ENCODE measurements around the gene GABRB1. TPM values are rescaled to one million over a fixed set of nuclear protein-coding genes. Genes with fewer than 3 reads are reported as not detected.

GABRB1 gene
- total and polyA plus RNA-seq, 2 donors (not counting 1 experiment from before 2014, with no cell fraction given): not detected

DNA sequence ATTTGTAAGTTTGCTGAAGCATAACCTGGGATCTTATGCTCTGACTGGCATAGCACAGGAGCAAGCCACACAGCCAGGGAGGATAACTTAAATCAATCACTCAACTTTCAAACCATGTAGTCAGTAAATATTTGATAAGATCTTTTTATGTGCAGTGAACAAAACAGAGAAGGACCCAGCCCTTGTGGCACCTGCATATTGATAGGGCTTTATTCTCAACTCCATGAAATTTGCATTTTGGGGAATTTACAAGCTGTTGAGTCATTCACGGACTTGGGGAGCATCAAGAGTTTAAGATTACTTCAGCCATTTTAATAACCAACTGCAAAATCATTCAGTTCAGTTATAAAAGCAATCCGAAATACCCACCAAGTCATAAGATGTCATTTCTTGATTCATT, 309.5 kb downstream of the GABRB1 start:
- H2AFZ ChIP-seq (ENCODE audit: insufficient read depth, low read depth, low read length, poor library complexity, severe bottlenecking): no peak overlapping the region
- no peak overlapping the region for H3K9ac ChIP-seq (ENCODE audit: low read length)
- no peaks in the 10 kb centered on the region for H3K4me1 ChIP-seq (ENCODE audit: control insufficient read depth in 2 of 2, insufficient read depth in 2 of 2, low read length in 2 of 2)
- Mint-ChIP-seq H3K4me3 (no peak overlapping the region), H3K4me1 (no peaks in the 10 kb centered on the region), H3K27ac (no peak overlapping the region), H3K27me3 (peaks cover 23% of the 10 kb centered on the region), H3K9me3 (ENCODE audit: insufficient read depth) (no peaks in the 10 kb centered on the region)
- H3K4me2 ChIP-seq (replicated peaks; ENCODE audit: low read depth, low read length, poor library complexity, severe bottlenecking): no peak overlapping the region
- ATAC-seq (ENCODE audit: low read depth): no peak
- ChIA-PET CTCF (no interaction called here), POLR2A (no interaction called here)
- no peaks in the 10 kb centered on the region for H3K27me3 ChIP-seq (replicated peaks in 1 of 4; ENCODE audit: control extremely low read depth in 1 of 4, control insufficient read depth in 3 of 4, insufficient read depth in 4 of 4, low read length in 3 of 4)
- no peaks in the 10 kb centered on the region for H4K20me1 ChIP-seq (ENCODE audit: control insufficient read depth, insufficient read depth, low read length, poor library complexity, severe bottlenecking)
- no peaks in the 10 kb centered on the region for H3K9me3 ChIP-seq (ENCODE audit: control extremely low read depth in 1 of 3, control insufficient read depth in 2 of 3, insufficient read depth in 1 of 3, low read length in 2 of 3)
- no peak for DNase-seq
- H3K4me3 ChIP-seq (ENCODE audit: control extremely low read depth in 1 of 5, extremely low read depth in 1 of 5, insufficient read depth in 1 of 5, low read depth in 2 of 5, low read length in 4 of 5): no peak overlapping the region
- no peak for TF ChIP-seq EZH2 (IDR thresholded peaks at IDR 0.05; ENCODE audit: borderline replicate concordance, insufficient read depth, low read depth, low read length, poor library complexity, severe bottlenecking)
- TF ChIP-seq, protein P1, sequence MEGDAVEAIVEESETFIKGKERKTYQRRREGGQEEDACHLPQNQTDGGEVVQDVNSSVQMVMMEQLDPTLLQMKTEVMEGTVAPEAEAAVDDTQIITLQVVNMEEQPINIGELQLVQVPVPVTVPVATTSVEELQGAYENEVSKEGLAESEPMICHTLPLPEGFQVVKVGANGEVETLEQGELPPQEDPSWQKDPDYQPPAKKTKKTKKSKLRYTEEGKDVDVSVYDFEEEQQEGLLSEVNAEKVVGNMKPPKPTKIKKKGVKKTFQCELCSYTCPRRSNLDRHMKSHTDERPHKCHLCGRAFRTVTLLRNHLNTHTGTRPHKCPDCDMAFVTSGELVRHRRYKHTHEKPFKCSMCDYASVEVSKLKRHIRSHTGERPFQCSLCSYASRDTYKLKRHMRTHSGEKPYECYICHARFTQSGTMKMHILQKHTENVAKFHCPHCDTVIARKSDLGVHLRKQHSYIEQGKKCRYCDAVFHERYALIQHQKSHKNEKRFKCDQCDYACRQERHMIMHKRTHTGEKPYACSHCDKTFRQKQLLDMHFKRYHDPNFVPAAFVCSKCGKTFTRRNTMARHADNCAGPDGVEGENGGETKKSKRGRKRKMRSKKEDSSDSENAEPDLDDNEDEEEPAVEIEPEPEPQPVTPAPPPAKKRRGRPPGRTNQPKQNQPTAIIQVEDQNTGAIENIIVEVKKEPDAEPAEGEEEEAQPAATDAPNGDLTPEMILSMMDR (IDR thresholded peaks at IDR 0.05): no peak
- no peak overlapping the region for H3K27ac ChIP-seq (ENCODE audit: low read length in 2 of 2)
- 77% methylated on average over 1 of the region's 2 CpGs for WGBS (ENCODE audit: insufficient coverage)
- H3K79me2 ChIP-seq (ENCODE audit: control insufficient read depth, insufficient read depth, low read length): no peaks in the 10 kb centered on the region
- H3K36me3 ChIP-seq (replicated peaks in 1 of 2; ENCODE audit: control extremely low read depth in 1 of 2, control insufficient read depth in 1 of 2, extremely low read depth in 1 of 2, insufficient read depth in 2 of 2, low read length in 1 of 2): no peaks in the 10 kb centered on the region
- intact Hi-C loops (cut with micrococcal nuclease): no loop called here

DNA sequence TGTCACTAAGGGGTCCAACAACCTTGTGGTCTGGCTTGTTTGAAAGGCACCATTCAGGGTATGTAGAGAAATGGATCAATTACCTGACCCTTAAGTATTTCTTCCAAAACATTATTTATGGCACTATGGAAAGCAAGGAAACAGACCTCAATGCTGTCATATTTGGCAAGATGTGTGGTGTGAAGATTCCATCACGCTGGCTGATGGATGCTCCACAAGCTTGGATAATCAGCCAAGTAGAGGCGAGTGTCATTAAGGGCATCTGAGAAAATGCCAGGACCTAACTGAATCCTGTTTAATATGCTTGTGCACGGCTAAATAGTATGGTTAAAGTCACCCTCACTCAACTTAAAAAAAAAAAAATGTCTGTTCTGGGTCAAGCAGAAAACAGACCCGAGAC, 311.4 kb downstream of the GABRB1 start:
- WGBS (ENCODE audit: insufficient coverage): 100% methylated on average over 2 of the region's 4 CpGs

More for the DNA sequence above, 311.4 kb downstream of the GABRB1 start:
- no peak overlapping the region for H2AFZ ChIP-seq (ENCODE audit: insufficient read depth, low read depth, low read length, poor library complexity, severe bottlenecking)
- H3K27me3 ChIP-seq (replicated peaks in 1 of 4; ENCODE audit: control extremely low read depth in 1 of 4, control insufficient read depth in 3 of 4, insufficient read depth in 4 of 4, low read length in 3 of 4): no peaks in the 10 kb centered on the region
- DNase-seq (no peak), ATAC-seq (ENCODE audit: low read depth) (no peak)
- H3K79me2 ChIP-seq (ENCODE audit: control insufficient read depth, insufficient read depth, low read length): no peaks in the 10 kb centered on the region
- ChIA-PET CTCF (no interaction called here), POLR2A (no interaction called here)
- intact Hi-C loops (cut with micrococcal nuclease): no loop called here
- peaks cover 11% of the 10 kb centered on the region for H3K27me3 Mint-ChIP-seq
- H4K20me1 ChIP-seq (ENCODE audit: control insufficient read depth, insufficient read depth, low read length, poor library complexity, severe bottlenecking): no peaks in the 10 kb centered on the region
- H3K9me3 Mint-ChIP-seq (ENCODE audit: insufficient read depth): no peaks in the 10 kb centered on the region
- H3K4me1 ChIP-seq (ENCODE audit: control insufficient read depth in 2 of 2, insufficient read depth in 2 of 2, low read length in 2 of 2): no peaks in the 10 kb centered on the region
- H3K27ac ChIP-seq (ENCODE audit: low read length in 2 of 2): no peak overlapping the region
- no peaks in the 10 kb centered on the region for H3K4me1 Mint-ChIP-seq
- H3K4me2 ChIP-seq (replicated peaks; ENCODE audit: low read depth, low read length, poor library complexity, severe bottlenecking): no peak overlapping the region
- no peaks in the 10 kb centered on the region for H3K9me3 ChIP-seq (ENCODE audit: control extremely low read depth in 1 of 3, control insufficient read depth in 2 of 3, insufficient read depth in 1 of 3, low read length in 2 of 3)
- H3K4me3 Mint-ChIP-seq: no peak overlapping the region
- no peak overlapping the region for H3K4me3 ChIP-seq (ENCODE audit: control extremely low read depth in 1 of 5, extremely low read depth in 1 of 5, insufficient read depth in 1 of 5, low read depth in 2 of 5, low read length in 4 of 5)
- TF ChIP-seq, protein P1 (IDR thresholded peaks at IDR 0.05): no peak
- no peak for TF ChIP-seq EZH2 (IDR thresholded peaks at IDR 0.05; ENCODE audit: borderline replicate concordance, insufficient read depth, low read depth, low read length, poor library complexity, severe bottlenecking)
- H3K9ac ChIP-seq (ENCODE audit: low read length): no peak overlapping the region
- H3K27ac Mint-ChIP-seq: no peak overlapping the region
- H3K36me3 ChIP-seq (replicated peaks in 1 of 2; ENCODE audit: control extremely low read depth in 1 of 2, control insufficient read depth in 1 of 2, extremely low read depth in 1 of 2, insufficient read depth in 2 of 2, low read length in 1 of 2): no peaks in the 10 kb centered on the region

Data from B cell (primary cell).